K562 (cell line): Measurements from ENCODE around the gene MYOG.

ENCODE experiments used
- CTCF ChIP-seq, 3 experiments: IDR thresholded peaks in 2 of 3; conservative IDR thresholded peaks in 1 of 3; 2 replicates each; pipeline ENCODE4 v1.5.1; 2011 to 2012; ENCODE audit warnings: low read length in 3 of 3, mild to moderate bottlenecking in 3 of 3, control low read depth in 2 of 3, improper control_type of control experiment in 1 of 3, inconsistent platforms in 1 of 3, low read depth in 1 of 3, mixed read lengths in 1 of 3, moderate library complexity in 1 of 3; ENCODE audit not compliant: insufficient read depth in 2 of 3
- RAD21 ChIP-seq, 2 experiments: fragments of 250-450 bp in 1 of 2; fragments of 450-650 bp in 1 of 2; sonication (Bioruptor Pico) in 1 of 2; formaldehyde crosslinking in 1 of 2; IDR thresholded peaks in 1 of 2; conservative IDR thresholded peaks in 1 of 2; 2 replicates each; pipeline versions ENCODE4 v1.4.0 to v1.8.0; 2020 to 2022; ENCODE audit warnings: mild to moderate bottlenecking in 2 of 2, moderate library complexity in 1 of 2

- TF ChIP-seq RAD21 (CRISPR knock-in tag; conservative IDR thresholded peaks at IDR 0.05 in 1 of 2, IDR thresholded peaks at IDR 0.05 in 1 of 2) (no peak), CTCF (IDR thresholded peaks at IDR 0.05 in 2 of 3, conservative IDR thresholded peaks at IDR 0.05 in 1 of 3; ENCODE audit: insufficient read depth in 2 of 3, low read depth in 1 of 3, low read length in 3 of 3) (no peak)
Measured at GRCh38 chr1:203133970-203134725, 48.3 kb upstream of the MYOG start.
